HCEC 1CT (cell line): ENCODE data around the gene RSBN1L.
"Not testable (repeated sequence)": the region's sequence is repeated elsewhere in the genome, so short reads cannot be mapped to it uniquely, and the experiment has no call there.

Experiments
- DNase-seq: peaks from one replicate; pipeline ENCODE4 v3.0.0-alpha.2; 2017

RSBN1L gene

GRCh38 chr7:77778535-77778934 is 82.3 kb downstream of the RSBN1L start:
- DNase-seq: no peak

- no peak for DNase-seq
These were observed 86.1 kb downstream of the RSBN1L start for GRCh38 chr7:77782383-77782782.

DNA sequence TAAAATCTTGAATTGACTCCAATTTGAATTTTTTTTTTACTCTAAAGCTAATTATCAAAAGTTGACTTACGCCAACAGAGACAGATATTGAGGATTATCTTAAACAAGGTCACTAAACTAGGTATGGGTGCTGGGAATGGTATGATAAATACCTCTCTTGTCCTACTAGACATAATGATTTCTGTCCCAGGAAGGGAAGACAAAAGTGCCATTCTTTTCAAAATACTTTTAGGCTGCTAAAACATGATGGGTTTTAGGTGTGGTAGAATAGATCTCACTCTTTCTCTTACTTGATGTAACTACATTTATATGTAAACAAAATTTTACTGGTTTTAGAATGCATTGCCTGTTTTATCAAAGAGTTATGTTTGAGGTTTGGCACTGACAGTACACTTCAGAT is 86.9 kb downstream of the RSBN1L start:
- DNase-seq: no peak

DNA sequence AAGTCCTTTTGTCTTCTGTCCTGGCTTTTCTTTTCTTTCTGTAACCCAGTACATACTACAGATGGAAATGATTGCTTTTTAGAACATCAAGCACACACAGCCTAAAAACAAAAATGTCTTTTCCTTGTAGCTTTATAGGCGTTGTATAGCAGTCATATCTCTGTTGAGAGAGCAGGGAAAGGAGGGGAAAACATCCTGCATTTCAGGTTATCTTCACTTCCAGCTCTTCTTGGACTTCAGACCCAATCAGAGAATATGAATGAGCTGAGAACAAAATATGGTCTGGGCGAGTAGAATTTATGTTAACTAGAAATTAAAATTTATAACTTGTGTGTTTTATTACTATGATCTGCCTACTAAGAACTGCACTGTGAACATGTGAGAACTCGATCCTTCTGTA is 87.3 kb downstream of the RSBN1L start:
- no peak for DNase-seq

- not testable (repeated sequence) for DNase-seq
These were observed 88.2 kb downstream of the RSBN1L start for GRCh38 chr7:77784426-77784825.

GRCh38 chr7:77786018-77786417 is 89.8 kb downstream of the RSBN1L start:
- no peak for DNase-seq

- no peak for DNase-seq
These were observed 90.5 kb downstream of the RSBN1L start for GRCh38 chr7:77786741-77787140.

GRCh38 chr7:77788327-77788902 is 92.2 kb downstream of the RSBN1L start:
- DNase-seq: no peak

DNA sequence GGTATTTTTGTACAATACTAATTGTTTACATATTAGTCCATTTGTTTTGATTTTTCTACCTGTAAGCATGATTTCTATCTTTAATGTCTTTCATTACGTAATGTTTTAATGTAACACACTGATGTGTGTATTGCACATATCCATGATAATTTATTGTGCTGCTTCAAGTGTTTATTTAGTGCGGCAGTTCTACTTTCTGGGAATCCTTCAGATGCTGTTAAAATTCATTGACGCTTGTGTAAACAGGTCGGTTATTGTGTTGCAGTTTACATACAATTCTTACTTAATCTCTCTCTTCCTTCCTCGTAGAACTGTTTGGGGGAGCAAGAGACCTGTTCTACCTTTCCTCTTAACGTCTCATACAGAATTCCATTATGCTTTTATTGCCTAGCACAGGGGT is 95.1 kb downstream of the RSBN1L start:
- no peak for DNase-seq

- DNase-seq: no peak
These were observed 95.7 kb downstream of the RSBN1L start for GRCh38 chr7:77791956-77792355.

DNA sequence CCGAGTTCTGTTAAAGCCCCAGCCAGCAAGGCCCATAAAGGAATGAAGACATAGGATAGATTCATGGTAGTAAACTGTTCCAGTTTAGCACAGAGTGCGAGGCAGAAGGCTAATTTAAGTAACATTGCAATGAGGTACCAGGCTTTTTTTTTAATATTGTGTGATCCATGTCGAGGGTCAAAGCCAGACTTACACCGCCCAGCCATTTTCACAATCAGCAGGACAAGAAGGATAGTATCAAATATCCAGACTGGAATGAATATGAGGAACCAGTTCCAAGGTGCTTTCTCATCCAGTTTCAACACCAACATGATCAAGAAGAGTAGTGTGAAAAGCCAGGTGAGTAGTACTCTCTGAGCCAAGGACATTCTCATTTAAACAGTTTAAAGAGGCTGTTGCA is 97.7 kb downstream of the RSBN1L start:
- DNase-seq: no peak

- no peak for DNase-seq
These were observed 99.8 kb downstream of the RSBN1L start for GRCh38 chr7:77796109-77796508.

DNA sequence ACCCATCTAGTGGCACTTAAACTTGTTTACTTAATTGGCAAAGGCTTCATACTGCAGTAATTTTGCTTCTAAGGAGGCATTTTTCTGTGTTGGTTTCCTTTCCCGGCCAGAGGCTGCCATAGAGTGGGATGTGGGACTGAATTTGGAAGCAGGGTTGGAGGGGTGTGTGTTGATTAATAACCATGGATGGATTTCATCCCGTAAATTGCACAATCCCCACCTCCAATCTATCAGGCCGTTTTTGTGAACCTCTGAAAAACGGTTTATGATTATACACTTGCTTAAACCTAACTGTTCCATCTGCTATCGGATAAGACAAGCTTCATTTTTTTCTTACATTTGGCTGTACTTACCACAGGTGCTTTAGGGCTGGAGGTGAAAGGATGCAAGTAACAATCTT is 100.7 kb downstream of the RSBN1L start:
- DNase-seq: no peak

DNA sequence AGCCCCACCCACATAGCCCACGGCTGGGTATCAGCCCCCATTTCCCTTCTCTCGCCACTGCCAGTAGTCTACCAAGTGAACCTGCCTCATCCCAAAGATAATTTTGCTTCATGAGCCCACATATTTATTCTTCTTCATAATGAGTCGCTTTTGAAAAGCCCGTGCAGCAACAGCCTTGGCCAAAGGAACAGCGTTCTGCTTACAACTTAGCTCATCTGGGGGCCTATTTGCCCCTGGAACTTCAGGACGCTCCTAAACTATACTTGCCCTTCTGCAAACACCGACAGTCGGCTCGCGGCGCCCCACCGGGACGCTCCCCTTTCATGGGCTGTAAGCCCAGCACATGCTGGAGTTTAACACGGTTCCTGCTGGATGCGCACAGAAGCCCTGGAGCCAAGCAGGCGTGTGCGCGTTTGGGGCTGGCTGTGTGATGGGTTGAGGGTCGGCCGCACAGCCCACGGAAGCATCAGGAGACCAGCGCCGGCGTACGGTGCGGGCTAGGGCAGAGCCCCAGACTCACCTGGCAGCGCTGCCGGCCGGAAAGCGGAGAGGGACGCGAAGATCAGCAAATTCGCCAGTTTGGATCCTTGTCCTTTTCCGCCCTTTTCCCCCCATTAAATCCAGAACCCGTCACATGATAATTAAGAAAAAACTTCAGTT is 101.6 kb downstream of the RSBN1L start:
- peak; percentile 32 for DNase-seq

DNA sequence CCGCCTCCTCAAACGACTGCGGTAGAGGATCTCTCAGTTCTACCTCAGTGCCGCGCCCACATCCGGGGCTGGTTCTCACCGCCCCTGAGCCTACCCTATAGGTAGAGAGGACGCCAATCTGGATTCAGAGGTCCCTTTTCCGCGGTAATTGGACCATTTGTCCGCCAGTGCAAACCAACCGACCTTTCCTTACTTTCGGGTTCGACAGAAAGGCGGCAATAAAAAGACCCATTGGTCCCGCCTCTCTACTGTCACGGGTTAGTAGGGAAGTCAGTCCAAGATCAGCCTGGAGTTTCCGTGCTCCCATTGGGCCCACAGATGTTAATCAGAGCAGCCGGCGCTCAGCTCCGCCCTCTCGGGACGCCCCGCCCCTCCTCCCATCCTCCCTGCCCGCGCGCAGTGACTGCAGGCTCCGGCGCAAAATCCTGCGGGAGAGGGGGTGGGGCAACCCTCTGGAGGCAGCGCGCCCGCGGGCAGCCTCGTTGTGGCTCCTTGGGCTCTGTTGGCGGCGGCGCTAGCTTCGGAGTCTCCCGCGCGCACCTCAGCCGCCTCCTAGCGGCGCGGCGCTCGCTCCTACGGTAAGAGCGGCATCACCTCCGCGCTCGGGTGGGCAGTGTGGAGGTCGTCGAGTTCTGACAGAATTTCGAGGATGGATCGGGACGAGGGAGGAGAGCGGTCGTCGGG is 102.3 kb downstream of the RSBN1L start, which contains the start of the genes PHTF2 and TMEM60:
Gene PHTF2 (plus strand): TSS at position 380 of the 684 bp plus-strand sequence.
Gene TMEM60 (minus strand): TSS at position 41 of the 684 bp plus-strand sequence. CDS start 4,061 bp downstream, outside the sequence.
- DNase-seq: peak; percentile 100

DNA sequence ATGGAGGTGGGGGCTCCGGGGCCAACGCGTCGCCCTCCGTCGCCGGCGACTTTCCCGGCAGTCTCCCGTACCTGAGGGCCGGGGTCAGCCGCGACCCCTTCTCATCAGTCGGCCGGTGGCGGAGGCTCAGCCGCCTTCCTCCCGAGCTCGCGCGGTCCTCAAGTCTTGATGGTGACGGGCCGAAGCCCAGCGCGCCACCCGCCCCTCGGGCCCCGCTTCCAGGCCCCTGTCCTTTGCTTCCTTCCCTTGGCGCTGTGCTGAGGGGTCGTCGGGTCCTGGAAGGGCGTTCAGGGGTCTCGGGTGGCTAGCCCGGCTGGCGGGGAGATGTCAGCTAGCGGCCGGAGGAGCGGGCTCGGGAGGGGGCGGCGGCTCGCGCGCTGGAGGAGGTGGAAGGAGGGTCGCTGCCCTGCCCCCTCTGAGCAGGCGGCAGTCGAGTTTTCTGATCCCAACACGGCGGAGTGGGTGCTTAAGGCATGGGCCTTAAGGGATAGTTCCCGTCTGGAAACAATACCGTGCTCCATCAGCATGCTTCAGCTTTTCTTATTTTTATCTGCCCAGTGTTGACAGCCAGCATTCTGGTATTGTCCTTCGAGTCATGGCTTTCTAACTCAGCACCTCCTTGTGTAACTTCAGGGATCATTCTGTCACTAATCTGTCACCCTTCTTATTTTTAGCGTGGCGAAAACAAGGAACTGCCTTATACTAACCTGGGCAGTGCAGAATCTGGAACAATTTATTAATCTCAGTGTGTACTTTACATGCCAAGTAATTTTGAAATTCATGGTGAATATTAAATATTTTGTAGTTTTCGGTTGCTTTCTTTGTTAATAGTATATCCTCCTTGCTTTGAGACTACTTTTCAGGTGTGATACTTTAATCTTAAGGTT is 103.1 kb downstream of the RSBN1L start:
- peak; percentile 20 for DNase-seq

GRCh38 chr7:77800158-77800557 is 103.9 kb downstream of the RSBN1L start:
- DNase-seq: no peak

GRCh38 chr7:77800730-77801129 is 104.5 kb downstream of the RSBN1L start:
- no peak for DNase-seq

GRCh38 chr7:77802557-77803405 is 106.5 kb downstream of the RSBN1L start:
- DNase-seq: no peak

DNA sequence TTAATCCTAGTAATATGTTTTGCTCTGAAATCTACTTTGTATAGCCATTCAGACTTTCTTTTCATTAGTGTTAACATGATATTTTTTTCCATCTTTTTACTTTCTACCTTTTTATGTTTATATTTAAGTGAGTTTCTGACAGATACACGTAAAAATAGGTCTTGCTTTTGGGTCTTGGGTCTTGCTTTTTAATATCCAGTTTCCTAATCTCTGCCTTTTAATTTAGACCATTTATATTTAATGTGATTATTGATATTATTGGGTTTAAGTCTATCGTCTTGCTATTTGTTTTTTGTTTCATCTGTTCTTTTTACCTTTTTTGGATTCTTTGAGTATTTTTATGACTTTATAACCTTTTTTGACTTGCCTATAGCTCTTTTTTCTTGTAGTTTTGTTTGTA is 110.2 kb downstream of the RSBN1L start:
- DNase-seq: no peak

DNA sequence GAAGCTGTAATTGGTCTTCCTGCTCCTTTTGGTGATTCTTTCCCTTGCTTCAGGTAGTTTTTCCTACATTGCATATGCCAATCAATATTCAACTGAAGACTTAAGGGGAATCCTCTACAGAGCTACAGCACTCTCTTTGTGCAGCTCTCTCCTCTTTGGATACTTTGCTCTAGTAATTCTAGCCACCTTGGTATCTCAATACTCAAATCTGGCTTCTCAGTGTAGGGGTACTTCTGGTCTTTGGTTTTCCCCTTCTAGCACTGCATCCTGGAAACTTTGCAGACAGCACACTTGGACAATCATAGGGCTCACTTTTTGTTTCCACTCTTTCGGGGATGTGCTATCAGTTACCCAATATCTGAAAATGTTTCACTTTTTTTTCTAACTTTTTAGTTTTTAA is 112.3 kb downstream of the RSBN1L start:
- no peak for DNase-seq
